ENCODE measurements around the gene EXTL2. TPM values are rescaled to one million over a fixed set of nuclear protein-coding genes. Genes with fewer than 3 reads are reported as not detected.
A peak's percentile ranks its signal among the peaks of the same experiment; 100 is the strongest.

EXTL2 gene
- total and polyA plus RNA-seq, 9 of the 15 experiments (the other 6 are each of a cell fraction or from before 2014, with no cell fraction given): 8.5 to 40.7 (median 26.0) TPM

GRCh38 chr1:100894603-100895539 lies at the start of gene EXTL2 (continued):
- TF ChIP-seq ZNF134 (CRISPR knock-in tag; conservative IDR thresholded peaks at IDR 0.05): no peak
- no peak for TF ChIP-seq ZBTB2 (IDR thresholded peaks at IDR 0.05)
- TF ChIP-seq YY1 (IDR thresholded peaks at IDR 0.05; ENCODE audit: borderline replicate concordance in 1 of 3, control insufficient read depth in 1 of 3, extremely low read depth in 1 of 3, insufficient read depth in 3 of 3, insufficient read length in 1 of 3, insufficient replicate concordance in 2 of 3, low read depth in 1 of 3, low read length in 2 of 3): peak in 1 of 3 experiments; percentile 43
- no peak for TF ChIP-seq ZNF79 (CRISPR knock-in tag; IDR thresholded peaks at IDR 0.05; ENCODE audit: low read depth)
- peak; percentile 84; the same call in 1 of the 2 replicates for TF ChIP-seq ZBTB40 (IDR thresholded peaks at IDR 0.05)
- no peak for TF ChIP-seq ZBTB40 (CRISPR knock-in tag; IDR thresholded peaks at IDR 0.05)
- TF ChIP-seq ADNP (tag; IDR thresholded peaks at IDR 0.05): no peak
- TF ChIP-seq FOXA3 (CRISPR knock-in tag; conservative IDR thresholded peaks at IDR 0.05 in 1 of 2, IDR thresholded peaks at IDR 0.05 in 1 of 2): no peak
- no peak for TF ChIP-seq MIER1 (IDR thresholded peaks at IDR 0.05; ENCODE audit: low read depth)
- TF ChIP-seq ZBTB7A (IDR thresholded peaks at IDR 0.05; ENCODE audit: borderline replicate concordance, control insufficient read depth, low read depth, low read length): no peak
- no peak for TF ChIP-seq HNRNPUL1 (IDR thresholded peaks at IDR 0.05; ENCODE audit: low read length)
- TF ChIP-seq SRF (CRISPR knock-in tag; IDR thresholded peaks at IDR 0.05): peak in 1 of 2 experiments; percentile 72; a peak in 1 of 4 replicates
- peak; percentile 71 for TF ChIP-seq EGR1 (conservative IDR thresholded peaks at IDR 0.05)
- no peak for TF ChIP-seq RBM17 (IDR thresholded peaks at IDR 0.05; ENCODE audit: borderline replicate concordance, low read depth, low read length)
- TF ChIP-seq POLR2A (conservative IDR thresholded peaks at IDR 0.05): peak; percentile 80
- TF ChIP-seq ZNF239 (CRISPR knock-in tag; IDR thresholded peaks at IDR 0.05): no peak
- TF ChIP-seq ELF2 (CRISPR knock-in tag; IDR thresholded peaks at IDR 0.05): 0 out of 2 replicates have a peak, but pooled peaks have one; percentile 34
